ENCODE data around the gene HORMAD2.

The HORMAD2 gene

DNA sequence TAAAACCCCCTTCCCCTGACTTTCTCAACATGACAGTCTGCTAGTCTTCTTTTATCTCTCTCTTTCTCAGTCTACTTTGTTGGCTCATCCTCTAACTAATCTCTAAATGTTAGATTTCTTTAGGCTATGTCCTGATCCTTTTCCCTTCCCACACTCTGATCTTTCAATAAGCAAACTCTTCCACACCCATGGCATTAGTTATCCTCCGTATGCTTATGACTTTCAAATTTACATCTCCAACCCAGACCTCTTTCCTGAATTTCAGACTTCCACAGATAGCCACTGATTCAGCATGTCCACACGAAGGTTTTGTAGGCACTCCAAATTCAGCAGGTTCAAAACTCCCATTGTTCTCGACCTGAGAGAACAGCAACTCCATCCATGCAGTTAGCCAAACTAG, 90.7 kb downstream of the HORMAD2 start:
- no peak for DNase-seq

DNA sequence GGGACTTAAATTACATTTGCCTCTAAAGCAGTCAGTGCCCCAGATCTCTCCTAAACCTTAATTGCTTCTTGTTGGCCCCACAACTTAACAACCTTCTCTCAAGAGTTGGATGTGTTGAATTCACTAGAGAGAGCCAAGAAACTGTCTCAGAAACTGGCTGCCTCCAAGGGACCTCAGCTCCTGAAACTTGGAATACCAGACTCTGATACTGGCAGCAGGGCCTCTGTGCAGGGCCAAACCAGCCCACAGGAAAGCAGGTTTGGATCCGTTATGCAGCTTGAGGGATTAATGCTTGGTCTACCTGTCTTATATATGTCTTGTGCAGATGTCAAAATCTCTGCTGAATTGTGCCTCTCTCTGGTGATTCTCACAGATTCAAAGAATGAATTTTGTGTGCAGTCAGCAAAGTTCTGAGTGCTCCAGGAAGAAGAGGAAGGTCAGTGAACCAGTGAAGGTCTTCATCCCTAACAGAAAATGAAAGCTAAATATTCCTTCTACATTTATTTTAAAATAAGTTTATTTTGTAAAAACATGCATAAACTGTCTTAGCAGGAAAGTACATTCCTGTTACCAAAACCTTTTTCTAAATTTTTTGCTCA, 95.5 kb downstream of the HORMAD2 start:
- no peak for DNase-seq

DNA sequence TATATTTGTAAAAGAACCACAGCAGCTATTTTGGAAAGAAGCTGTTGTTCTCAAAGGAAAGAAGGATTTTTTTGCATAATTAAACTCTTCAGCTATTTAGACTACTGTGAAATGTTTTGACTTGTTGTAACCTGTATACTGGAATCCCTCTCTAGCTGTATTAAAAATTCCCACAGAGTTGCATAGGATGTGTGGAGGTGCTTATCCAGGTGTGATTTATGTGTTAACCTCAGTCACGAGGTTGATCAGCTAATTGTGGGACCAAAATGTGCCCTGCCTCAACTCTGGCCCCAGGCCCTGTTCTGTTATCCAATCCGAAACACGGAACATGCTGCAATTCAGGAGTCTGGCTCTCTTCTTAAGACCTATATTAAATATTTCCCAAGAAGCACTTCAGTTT, 96.2 kb downstream of the HORMAD2 start:
- no peak for DNase-seq

DNA sequence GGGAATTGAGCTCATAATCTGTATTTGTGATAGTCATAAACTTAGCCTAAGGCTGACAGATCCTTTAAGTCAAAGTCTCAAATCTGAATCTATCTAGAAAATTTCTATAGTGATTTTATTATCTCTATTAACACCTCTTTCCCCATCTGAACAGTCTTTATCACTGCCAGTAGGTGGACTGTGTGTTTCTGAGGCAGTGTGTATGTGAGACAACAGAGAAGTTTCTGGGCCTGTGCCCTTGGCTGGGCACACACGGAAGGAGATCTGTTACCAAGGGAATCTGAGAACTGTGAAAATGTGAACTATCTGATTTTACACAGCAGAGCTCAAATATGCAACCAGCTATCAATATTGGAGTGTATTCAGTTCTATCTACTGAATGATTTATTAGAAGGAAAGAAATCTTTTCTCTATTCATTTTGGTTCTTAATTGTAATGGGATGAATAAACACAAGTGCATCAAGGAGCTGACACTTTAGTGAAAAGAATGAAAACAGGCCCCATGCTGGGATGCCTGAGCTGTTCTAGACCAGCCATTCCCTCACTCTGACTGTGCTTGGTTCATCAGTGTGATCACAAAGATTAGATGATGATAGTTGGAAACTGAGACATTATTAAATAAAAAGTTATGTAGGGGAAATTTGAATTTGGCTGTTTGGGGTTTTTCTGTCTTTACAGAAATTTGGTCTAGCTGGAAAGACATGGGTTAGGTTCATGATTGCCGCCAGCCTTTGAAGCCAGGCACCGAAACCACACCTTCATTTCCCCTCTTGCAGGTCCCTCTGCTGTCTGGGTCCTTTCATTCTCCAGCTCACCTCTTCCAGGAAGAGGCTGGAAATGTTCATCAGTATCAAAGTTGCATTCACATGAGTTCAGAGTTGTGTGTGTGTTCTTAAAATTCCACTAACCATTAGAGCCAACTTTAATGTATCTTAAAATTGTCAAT, 98.2 kb downstream of the HORMAD2 start:
- DNase-seq, result no peak

DNA sequence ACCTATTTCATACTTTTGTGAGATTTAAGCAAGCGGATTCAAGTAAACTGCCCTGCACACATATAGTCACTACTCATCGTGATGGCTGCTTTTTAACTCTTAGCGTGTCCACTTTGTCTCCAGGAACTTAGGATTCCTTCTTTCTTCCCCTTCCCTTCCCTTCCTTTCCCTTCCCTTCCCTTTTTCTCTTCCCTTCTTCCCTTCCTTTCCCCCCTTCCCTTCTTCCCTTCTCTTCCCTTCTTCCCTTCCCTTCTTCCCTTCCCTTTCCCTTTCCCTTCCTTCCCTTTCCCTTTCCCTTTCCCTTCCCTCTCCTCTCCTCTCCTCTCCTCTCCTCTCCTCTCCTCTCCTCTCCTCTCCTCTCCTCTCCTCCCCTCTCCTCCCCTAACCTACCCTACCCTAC, 100.4 kb downstream of the HORMAD2 start:
- no peak for DNase-seq

DNA sequence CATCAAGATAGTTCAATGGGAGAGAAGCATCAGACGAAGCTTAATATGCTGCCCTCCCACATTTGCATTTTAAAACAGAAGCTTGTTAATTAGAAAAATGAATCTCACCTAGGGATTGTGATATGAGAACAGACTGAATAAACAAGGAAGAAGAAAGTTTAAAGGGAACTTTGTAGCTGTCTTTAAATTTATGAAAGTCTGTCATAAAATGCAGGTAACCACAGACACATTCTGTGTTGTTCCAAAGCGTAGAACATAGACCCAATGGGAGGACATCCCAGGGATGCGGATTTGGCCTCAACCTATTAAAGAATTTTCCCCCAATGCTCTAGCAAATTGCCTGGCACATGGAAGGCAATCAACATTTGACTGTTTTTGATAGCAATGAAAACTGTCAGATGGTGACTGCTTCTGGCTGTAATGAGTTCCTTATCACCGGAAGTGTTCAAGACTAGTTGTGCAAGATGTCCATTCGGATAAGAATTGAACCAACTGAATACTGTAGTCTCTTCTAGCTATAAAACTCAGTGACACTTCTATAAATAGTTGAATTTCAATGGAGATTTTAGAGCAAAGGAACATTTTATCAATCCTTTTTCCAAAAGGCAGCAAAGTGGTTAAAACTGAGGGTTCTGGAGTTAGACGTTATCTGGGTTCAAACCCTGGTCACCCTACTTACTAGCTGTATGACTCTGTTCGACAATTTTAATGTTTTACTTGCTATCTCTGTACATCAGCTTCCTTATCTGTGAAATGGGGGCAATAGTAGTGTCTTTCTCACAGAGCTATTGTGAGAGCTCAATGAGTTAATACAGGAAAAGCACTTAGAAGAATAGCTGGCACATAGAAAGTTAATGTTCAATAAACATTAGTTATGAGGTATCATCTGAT, 101.4 kb downstream of the HORMAD2 start:
- DNase-seq, result no peak

DNA sequence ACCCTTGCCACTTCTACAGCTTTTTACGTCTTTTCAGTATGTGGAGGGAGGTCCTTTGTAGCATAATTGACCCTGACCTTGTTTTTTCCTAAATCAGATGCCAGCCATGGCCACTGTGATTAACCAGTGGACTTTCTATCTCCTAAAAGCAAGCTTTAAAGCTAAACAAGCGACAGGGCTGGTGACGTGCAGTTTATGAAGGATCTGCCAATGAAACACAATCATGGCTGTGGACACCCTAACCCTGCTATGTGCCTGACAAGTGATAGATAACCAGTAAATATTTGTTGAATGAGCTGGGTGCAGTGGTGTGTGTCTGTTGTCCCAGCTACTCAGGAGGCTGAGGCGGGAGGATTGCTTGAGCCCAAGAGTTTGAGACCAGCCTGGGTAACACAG, 102.1 kb downstream of the HORMAD2 start:
- no peak for DNase-seq

DNA sequence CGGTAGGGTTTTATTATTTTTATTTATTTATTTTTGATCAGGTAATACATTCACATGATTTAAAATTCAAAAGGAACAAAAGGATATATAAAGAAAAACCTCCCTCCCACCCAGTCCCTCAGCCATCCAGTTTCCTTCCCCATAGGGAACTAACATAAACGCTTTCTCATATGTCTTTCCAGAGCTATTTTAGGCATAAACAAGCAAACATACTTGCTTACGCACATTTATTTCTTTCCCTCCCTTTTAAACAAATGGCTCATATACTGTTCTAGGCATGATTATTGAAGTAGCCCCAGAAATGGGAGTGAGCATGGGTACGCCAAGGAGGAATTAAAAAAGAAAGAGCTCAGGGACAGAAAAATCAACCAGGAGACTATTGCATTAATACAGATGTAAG, 102.6 kb downstream of the HORMAD2 start:
- DNase-seq, result no peak

DNA sequence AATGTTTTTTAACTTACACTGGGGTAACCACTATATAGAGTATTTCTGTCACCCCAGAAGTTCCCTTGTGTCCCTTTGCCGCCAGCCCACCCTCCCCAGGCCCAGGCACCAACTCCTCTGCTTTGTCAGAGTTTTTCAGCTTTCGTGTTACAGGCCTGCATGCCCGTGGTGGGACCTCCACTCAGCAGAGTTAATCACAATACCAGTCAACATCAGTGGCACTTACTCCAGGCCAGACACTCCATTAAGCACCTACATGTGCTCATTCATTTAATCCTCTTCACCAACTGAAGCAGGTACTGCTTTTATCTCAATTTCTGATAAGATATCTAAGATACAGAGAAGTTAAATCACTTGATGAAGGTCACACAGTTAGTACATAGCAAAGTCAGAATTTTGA, 103.0 kb downstream of the HORMAD2 start:
- DNase-seq, result no peak

DNA sequence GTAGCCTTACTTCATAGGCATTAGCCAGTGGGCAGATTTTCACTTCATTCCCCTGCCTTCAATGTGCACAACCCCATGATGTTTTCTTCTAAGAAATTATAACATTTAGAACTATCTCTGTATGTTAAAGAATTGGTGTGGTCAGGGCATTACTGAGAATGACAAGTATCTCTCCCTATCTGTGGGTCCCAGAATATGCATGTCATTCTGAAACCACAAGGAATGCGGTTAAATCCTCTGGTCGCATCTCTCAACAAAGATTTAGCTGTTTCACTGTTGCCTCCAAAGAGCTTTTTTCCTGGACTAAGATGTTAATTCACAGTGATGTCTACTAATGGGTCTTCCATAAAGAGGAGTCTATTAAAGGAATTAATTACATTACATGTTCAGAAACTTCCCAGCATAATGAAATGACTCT, 103.6 kb downstream of the HORMAD2 start:
- no peak for DNase-seq

DNA sequence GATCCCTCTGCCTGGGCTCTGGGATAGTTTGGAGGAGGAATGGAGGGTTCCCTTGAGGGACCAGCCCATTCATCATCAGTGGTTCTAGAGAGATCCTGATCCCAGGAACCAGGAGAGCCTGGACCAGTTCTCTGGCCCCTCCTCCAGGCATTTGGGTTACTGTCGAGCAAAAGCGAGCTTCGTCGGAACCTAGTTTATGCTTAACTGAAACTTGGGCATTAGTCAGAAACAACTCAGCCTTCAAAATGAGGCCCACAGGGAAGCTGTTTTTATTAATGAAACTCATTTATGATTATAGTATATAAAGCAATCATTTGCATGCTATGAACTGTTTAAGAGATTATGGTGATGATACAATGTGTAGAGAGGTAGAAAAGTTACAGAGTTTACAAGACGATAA, 104.9 kb downstream of the HORMAD2 start:
- DNase-seq, result no peak

DNA sequence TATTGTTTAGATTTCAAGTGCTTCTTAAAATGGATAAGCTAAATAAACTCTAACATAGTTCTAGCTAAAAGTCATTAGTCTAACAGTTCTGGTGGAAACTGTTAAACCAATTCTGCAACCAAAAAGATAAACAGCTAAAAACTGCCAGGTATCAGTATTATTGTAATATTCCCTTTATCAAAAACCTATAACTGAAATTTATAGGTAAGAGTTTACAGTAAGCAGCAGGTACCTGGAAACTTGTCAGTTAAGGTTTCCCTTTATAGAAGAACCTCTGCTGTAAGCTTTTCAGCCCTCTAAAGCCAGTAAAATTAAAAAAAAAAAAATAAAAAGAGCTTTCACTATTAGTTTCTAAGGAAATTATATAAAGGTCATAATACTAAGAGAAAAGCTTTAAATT, 105.3 kb downstream of the HORMAD2 start:
- no peak for DNase-seq

DNA sequence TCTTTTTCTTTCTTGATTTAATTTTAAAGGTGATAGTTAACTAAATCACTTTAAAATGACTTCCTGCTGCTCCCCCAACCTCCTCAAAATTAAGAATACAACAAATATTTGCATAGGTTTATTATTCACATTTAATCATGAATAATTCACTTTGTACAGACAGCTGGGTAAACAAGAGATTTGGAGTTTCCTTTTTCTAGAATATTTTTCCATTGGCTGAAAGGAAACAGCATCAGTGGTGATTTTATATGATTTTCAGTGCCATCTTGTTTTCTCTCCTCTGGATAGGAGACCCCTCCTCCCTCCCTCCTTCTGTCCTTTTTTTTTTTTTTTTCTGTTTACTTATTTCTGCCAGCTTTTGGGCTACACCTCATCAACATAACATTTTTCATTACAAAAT, 105.8 kb downstream of the HORMAD2 start:
- no peak for DNase-seq

DNA sequence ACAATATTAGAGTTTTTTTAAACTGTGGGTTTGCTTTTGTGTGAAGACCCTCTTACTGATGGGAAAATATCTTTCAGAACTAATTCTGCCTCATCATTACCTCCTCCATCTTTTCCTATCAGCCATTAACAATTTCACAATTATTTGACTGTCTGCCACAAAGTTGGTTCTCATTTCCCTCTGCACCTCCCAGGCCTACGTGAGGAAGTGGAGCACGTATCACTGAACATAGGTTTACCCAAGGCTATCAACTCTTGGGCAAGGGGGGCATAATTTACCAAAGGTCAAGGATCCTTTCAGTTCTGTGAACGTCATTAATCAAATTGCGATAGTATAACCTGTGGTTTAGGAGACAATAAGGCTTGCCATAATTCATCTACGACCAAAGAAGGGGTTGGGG, 106.2 kb downstream of the HORMAD2 start:
- DNase-seq, result no peak

DNA sequence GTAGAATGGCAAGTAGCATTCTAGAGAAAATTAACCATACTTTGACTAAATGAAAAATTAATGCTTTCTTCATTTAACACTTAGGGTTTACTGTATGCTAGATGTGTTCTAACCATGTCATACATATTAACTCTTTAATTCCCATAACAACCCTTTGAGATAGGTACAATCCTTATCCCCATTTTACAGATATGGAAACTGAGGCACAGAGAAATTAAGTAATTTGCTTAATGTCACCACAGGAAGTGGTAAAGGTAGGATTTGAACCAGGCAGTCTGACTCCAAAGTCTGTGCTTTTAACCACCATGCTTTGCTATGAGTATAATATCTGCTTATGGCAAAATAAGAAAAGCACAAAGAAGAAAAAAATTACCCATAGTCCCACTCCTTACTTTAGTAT, 106.8 kb downstream of the HORMAD2 start:
- no peak for DNase-seq

DNA sequence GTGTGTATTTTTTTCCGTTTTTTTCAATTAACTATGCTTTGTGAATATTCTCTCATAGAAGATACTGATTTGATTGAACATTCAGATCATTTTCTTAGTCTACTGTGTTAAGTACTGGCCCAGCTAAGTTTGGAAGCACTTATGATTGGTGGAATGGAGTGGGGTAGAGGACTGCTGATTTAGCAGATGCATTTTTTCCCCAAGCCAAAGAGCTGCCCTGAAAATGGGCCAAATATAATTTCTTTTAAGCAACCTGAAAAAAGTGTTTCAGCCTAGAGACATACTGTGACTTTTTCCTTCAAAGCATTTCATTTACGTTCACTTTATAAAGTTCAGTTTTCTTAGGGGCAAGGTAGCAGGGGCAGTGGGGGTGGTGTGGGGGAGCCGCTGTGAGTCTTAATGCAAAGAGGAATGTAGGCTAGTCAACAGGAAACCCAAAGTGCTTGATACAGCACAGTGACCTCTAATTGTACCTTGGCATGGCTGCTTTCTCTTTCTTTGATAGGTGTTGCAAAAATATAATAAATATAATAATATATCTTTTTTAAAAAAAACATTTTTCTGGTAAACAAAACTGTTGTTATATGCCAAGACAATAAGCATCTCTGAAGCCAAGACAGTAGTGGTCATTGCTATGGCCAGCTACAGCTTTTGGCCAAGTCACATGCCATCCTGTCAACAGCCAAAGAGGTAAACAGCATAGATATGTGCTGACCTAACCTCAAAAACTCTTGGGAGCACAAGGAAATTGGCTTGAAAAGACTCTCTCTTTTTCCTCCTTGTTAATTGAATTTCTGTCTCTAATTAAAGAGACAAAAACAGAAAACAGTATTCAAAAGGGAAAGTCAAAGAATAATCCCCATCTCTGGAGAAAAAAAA, 107.5 kb downstream of the HORMAD2 start:
- no peak for DNase-seq

DNA sequence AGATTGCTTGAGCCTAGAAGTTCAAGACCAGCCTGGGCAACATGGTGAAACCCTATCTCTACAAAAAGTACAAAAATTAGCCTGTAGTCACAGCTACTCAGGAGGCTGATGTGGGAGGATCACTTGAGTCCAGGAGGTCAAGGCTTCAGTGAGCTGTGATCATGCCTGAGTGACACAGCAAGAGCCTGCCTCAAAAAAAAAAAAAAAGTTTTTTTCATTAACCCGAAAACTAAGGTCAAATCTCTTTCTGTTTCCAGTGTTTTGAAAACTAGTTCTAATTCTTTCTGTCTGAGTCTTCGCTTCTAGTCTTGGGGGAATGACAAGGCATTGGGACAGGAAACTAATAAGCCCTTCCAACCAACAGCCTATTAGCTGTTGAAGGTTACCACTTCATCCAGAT, 108.6 kb downstream of the HORMAD2 start:
- DNase-seq, result no peak

DNA sequence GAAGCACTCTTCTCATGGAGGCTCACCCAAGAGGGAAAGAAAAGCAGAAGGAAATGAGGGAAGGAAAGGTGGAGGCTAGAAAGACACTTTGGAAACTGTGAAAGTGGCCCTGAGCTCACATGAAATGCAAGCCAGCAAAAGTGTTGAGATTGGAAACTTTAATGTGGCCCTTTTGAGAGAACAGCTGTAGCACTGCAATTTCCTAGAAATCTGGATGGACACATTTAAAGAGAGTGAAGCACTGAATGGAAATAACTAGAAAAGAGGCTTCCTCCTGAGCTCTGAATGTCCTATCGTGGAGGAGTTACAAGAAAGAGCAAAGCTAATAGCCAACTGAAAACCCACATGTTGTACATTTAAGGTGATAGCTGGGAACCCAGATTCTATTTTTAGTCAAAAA, 110.3 kb downstream of the HORMAD2 start:
- no peak for DNase-seq

DNA sequence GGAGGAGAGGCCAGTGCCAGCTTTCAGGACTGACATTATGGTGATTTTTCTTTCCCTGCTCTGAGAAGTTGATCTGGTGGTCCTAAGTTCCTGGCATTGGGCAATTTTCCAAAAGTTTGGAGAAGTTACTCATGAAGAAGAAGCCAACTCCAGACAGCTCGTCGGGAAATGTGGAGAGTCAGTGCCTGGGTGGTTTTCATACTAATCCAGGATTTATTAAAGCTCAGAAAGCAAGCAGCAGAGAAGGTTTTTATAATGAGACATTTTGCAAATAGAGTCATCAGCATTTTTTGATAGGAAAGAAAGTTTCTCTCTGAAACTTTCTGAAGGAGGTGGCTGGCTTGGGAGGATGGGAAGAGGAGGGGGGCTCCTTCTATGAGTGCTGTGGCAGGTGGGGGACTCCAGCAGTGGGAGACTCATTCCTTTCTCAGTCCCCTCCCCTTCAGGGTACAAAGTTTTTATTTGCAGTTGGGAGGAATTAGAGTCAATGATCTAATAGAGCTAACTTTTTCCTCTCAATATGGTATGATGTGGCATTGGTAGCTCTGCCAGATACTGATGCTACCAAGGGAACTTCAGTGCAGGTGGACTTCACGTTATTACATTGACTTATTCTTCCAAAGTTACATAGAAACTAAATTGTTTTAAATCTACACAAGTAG, 110.9 kb downstream of the HORMAD2 start:
- no peak for DNase-seq

DNA sequence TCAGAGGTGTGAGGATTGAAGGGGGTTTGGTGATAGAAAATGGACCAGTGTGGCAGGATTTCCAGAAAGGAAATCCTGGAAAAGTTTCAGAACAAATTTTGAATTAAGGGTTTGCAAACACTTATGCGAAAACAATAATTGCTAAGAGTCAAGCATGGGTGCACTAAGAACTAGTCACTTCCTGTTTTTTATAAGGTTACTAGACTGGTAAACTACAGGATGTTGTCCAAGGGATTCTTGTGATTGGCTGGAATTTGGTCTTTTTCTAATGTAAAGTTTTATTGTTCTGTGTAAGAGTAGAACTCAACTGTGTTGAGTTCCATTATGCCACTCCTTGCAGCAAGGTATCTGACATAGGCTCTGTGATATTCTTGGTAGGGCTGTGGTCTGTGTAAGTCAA, 112.2 kb downstream of the HORMAD2 start:
- no peak for DNase-seq

DNA sequence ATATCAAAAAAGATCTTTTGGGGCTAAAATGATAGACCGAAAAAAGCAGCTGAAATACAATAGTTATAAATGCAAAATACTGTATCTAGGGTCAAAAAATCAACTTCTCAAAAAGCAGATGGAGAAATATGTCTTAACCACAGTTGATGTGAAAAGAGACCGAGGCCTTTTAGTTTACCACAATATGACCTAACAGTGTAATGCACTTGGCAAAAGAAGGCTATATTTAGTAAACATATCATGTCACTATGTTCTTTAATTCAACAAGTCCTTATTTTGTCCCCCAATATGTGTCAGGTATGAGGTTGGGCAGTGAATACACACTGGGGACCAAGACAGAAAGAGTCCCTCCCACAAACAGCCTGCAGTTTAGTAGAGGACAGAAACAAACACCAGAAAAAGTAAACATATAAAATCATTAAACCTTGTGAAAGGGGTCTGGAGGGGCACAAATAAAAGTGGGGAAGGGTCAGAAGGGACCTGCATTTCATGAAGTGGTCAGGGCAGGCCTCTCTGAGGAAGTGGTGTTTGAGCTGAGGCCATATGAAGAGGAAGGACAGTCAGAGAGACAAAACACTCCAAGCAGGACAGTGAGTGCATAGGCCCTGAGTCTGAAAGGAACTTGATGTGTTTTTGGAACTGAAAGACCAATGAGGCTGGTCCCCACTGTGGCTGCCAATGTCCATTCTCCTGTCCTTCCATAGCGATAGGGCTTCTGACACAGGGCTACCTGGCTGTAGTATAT, 112.9 kb downstream of the HORMAD2 start:
- DNase-seq, result no peak

All from activated CD4-positive, CD25-positive, alpha-beta regulatory T cell (primary cell).